HFFc6 (cell line): ENCODE results near the gene MYOM1. TPM values are rescaled to one million over a fixed set of nuclear protein-coding genes. Genes with fewer than 3 reads are reported as not detected.

Experiments used
- DNase-seq: peaks from one replicate; pipeline ENCODE4 v3.0.0-alpha.2; 2018
- H3K27ac Mint-ChIP-seq: 2 replicates; pipeline ENCODE4 v1.8.0; 2020; ENCODE audit warnings: mild to moderate bottlenecking, mixed read lengths
- H3K27me3 Mint-ChIP-seq: 2 replicates; pipeline ENCODE4 v1.8.0; 2021; ENCODE audit warnings: mild to moderate bottlenecking, moderate library complexity, mixed read lengths; ENCODE audit not compliant: insufficient read depth
- H3K36me3 Mint-ChIP-seq: 2 replicates; pipeline ENCODE4 v1.8.0; 2021; ENCODE audit warnings: low read depth, mixed read lengths
- H3K4me1 Mint-ChIP-seq: 2 replicates; pipeline ENCODE4 v1.8.0; 2020; ENCODE audit warnings: low read depth, mixed read lengths
- H3K4me3 Mint-ChIP-seq: 2 replicates; pipeline ENCODE4 v1.8.0; 2020; ENCODE audit warnings: mild to moderate bottlenecking, moderate library complexity, mixed read lengths
- H3K9me3 Mint-ChIP-seq: 2 replicates; pipeline ENCODE4 v1.8.0; 2020; ENCODE audit warnings: mild to moderate bottlenecking, mixed read lengths
- total RNA-seq, 6 experiments: library from RNA; stranded (reverse); fragmentation: NEBNext Ultra II Directional; extraction: Animal tissue kit (Norgen Biotek cat#: 25700); gene quantifications; 2 replicates in 1 of 6; 3 replicates in 5 of 6; pipeline ENCODE4 v1.2.3, GENCODE V29; 2021
- TF ChIP-seq, protein P1 (sequence below): fragments of 200-600 bp; sonication (generic); IDR thresholded peaks from 2 replicates; pipeline ENCODE4 v1.5.0; 2021; ENCODE audit warnings: antibody characterized with exemption, mild to moderate bottlenecking

MYOM1 gene
- total RNA-seq, 6 experiments from 2014 or later, result 0.03 to 0.14 (median 0.06) TPM; not detected in 2

DNA sequence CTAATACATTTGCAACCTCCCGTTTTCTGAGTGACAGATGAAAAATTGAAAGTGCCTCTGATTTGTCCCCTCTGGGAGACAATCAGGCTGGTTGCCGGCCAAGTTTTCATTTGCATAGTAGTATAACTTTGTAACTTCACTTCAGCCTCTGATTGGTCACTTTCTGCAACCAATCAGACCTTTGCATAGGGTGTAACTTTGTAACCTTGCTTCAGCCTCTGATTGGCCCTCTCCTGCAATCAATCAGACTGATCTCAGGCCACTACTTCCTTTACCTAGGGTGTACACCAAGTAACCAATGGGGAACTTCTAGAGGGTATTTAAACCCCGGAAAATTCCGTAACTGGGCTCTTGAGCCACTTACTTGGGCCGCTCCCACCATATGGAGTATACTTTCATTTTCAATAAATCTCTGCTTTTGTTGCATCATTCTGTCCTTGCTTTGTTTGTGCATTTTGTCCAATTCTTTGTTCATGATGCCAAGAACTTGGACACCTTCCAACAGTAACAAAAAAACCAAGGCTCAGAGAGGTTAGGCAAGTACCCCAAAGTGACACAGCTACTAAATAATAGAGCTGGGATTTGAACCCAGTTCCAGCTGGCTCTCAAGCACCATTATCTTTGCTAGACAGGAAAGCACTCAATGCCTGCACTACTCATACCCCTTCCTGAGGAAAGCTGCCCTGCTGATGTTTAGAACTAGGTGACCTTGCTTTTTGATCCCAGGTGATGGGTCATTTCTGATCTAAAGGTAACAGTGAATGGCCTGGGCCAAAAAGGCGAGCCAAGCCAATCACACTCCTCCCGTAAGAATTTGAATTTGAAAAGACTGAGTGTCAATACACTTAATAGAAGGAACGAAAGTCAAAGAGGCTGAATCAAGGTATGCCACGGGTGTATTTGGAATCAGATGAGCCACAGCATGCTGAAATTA, 10.9 kb upstream of the MYOM1 start:
- no peaks in the 10 kb centered on the region for H3K36me3 Mint-ChIP-seq
- H3K27ac Mint-ChIP-seq, result no peak overlapping the region
- H3K4me3 Mint-ChIP-seq, result peak overlapping the region; percentile 54; the same call in 1 of the 2 replicates
- H3K9me3 Mint-ChIP-seq, result no peaks in the 10 kb centered on the region
- H3K27me3 Mint-ChIP-seq, result peaks cover 18% of the 10 kb centered on the region
- peak; percentile 44 for DNase-seq
- TF ChIP-seq, protein P1, sequence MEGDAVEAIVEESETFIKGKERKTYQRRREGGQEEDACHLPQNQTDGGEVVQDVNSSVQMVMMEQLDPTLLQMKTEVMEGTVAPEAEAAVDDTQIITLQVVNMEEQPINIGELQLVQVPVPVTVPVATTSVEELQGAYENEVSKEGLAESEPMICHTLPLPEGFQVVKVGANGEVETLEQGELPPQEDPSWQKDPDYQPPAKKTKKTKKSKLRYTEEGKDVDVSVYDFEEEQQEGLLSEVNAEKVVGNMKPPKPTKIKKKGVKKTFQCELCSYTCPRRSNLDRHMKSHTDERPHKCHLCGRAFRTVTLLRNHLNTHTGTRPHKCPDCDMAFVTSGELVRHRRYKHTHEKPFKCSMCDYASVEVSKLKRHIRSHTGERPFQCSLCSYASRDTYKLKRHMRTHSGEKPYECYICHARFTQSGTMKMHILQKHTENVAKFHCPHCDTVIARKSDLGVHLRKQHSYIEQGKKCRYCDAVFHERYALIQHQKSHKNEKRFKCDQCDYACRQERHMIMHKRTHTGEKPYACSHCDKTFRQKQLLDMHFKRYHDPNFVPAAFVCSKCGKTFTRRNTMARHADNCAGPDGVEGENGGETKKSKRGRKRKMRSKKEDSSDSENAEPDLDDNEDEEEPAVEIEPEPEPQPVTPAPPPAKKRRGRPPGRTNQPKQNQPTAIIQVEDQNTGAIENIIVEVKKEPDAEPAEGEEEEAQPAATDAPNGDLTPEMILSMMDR, result no peak
- H3K4me1 Mint-ChIP-seq, result no peaks in the 10 kb centered on the region

DNA sequence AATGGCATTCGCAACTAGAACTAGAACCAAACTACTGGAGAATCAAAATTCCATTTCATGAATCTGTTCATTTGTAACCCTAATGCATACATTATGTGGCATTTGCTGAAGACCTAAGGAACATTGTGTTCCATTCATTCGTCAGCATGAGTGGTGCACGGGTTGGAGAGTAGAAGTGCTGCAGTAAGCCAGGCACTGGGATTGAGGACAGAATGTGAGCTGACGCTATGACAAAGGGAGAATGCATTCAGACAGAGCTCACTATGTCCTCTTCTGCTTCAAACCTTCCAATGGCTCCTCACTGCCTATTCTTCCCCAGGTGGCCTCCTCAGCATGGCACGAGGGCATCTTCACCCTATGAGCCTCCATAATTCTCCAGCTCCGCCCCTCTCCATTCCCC, 6.3 kb upstream of the MYOM1 start:
- H3K4me3 Mint-ChIP-seq, result no peak overlapping the region
- no peak overlapping the region for H3K27ac Mint-ChIP-seq
- H3K36me3 Mint-ChIP-seq, result no peaks in the 10 kb centered on the region
- no peak for DNase-seq
- H3K9me3 Mint-ChIP-seq, result no peaks in the 10 kb centered on the region
- H3K27me3 Mint-ChIP-seq, result peaks cover 24% of the 10 kb centered on the region
- TF ChIP-seq, protein P1, result no peak
- H3K4me1 Mint-ChIP-seq, result no peaks in the 10 kb centered on the region

DNA sequence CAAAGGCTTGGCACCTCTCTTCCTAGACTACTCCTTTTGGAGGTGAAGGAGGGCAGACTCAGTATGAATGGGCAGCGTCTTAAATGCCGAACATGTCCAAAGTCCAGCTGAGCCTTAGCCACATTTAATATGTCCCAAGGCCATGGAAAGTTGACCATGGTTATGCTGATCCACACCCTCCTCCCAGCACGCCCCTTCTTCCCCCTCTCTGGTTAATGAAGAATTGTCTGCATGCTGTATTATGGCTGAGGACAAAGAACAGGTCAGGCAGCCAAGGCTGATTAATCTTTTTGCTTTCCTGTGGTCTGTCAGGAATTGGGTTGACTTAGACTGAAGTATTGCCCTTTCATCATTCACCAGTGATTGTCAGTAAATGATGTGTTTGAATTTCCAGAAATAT, 5.8 kb upstream of the MYOM1 start:
- Mint-ChIP-seq H3K27me3 (peaks cover 25% of the 10 kb centered on the region), H3K4me1 (no peaks in the 10 kb centered on the region), H3K9me3 (no peaks in the 10 kb centered on the region), H3K36me3 (no peaks in the 10 kb centered on the region), H3K4me3 (no peak overlapping the region), H3K27ac (no peak overlapping the region)
- no peak for DNase-seq
- TF ChIP-seq, protein P1, result no peak

DNA sequence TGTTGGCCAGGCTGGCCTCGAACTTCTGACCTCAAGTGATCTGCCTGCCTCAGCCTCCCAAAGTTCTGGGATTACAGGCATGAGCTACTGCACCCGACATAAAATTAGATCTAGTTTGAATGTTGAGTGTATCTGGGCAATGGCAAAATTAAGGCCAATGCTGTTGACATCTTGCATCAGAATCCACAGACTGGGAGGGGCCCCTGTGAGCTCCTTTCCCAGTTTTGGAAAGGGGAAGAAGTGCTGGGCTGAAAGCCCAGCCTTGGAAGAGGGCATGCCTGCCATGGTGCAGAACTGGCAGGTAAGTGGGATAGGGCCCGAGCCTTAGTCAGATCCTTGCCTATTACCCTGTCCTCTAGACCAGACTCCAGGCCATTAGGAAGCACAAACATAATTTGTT, 4.5 kb upstream of the MYOM1 start:
- Mint-ChIP-seq H3K27ac (no peak overlapping the region), H3K4me3 (no peak overlapping the region), H3K4me1 (no peaks in the 10 kb centered on the region), H3K36me3 (no peaks in the 10 kb centered on the region), H3K27me3 (peaks cover 32% of the 10 kb centered on the region), H3K9me3 (no peaks in the 10 kb centered on the region)
- no peak for DNase-seq
- TF ChIP-seq, protein P1, result no peak

DNA sequence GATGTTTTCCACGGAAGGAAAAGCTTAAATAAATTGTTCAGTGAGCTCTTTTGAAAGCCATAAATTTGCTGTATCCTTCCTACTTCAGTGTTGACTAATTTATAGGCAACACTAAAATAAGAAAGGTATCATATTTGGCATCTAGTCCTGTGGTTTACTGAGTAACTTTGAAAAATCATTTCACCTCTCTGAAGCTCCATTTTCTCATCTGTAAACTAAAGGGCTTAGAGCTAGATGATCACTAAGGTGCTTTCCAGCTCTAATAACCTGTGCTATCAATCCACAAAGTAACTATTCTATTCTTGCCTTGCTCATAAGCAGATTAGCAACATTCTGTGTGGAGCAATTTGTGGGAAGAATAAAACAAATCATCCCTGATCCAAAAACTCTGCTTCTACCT, 3.6 kb upstream of the MYOM1 start:
- Mint-ChIP-seq H3K4me3 (no peak overlapping the region), H3K36me3 (no peaks in the 10 kb centered on the region), H3K27me3 (peaks cover 28% of the 10 kb centered on the region), H3K4me1 (no peaks in the 10 kb centered on the region), H3K9me3 (no peaks in the 10 kb centered on the region), H3K27ac (no peak overlapping the region)
- DNase-seq, result no peak
- TF ChIP-seq, protein P1, result no peak
